ENCODE measurements around the gene POLDIP3. TPM values are rescaled to one million over a fixed set of nuclear protein-coding genes. Genes with fewer than 3 reads are reported as not detected.

The POLDIP3 gene
- total RNA-seq, 1 experiment from 2014 or later: 34.6 TPM

DNA sequence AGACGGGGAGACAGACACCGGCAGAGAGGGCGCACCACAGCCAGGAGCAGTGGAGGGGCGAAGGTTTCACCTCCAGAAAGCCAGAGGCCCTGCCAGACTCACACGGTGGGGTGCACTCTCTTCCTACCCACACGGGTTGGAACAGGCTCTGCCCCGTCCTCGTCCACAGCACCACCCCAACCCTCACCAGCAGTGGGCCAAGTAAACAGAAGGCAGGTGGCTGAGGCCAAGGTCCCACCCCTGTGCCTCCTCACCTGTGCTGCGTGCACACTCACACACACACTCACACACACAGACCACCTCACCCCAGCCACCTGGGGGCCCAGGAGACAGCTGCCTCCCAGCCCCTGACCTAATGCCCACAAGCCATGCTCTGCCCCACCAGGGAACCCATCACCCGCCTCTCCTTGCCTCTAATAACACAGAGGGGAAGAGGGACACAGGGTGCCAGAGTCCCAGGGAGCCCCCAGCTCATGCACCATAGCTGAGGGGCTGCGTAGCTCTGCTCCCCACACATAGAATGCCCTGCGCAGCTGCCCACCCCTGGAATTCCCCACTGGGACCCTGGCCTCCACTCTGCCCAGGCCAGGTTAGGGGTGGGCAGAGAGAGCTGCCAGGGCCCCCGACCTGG lies 31.4 kb upstream of the POLDIP3 start:
- 0 out of 2 replicates have a peak, but pooled peaks cover 4% of the 10 kb centered on the region for H3K9me3 ChIP-seq (replicated peaks)
- no peak for DNase-seq (ENCODE audit: low read depth in 1 of 2, low spot score in 2 of 2)
- H3K4me3 ChIP-seq: no peak overlapping the region
- H3K36me3 ChIP-seq: peaks cover 40% of the 10 kb centered on the region
- H3K4me1 ChIP-seq (replicated peaks): peaks cover 58% of the 10 kb centered on the region
- no peaks in the 10 kb centered on the region for H3K27me3 ChIP-seq (replicated peaks)
- no peak overlapping the region for H3K27ac ChIP-seq

DNA sequence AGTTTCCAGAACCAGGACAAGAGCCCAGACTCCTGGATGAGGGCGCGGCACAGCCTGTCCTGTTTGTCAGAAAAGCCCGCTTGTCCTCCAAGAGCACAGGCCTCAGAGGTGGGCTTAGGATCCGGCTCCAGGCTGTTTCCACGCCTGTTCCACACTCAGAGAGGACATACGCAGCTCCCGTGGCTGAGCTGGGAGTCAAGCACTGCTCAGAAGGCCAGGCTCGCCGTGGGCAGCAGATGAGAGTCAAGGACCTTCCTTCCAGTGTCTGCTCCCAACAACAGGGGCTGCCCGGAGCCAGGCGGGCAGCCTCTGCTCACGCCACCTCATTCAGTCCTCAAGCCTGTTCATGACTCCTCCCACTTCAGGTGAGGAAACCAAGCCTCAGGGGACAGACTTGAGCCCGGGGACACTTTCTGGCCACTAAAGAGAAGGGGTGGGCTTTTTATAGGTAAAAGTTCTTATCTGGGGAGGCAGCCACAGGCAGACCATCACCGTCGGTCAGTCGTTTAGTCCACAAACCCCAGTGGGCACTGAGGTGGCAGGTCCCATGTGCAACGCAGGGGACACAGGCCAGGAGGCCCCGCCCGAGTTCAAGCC lies 30.8 kb upstream of the POLDIP3 start:
- Histone ChIP-seq H3K4me1 (replicated peaks) (peaks cover 55% of the 10 kb centered on the region), H3K36me3 (peaks cover 42% of the 10 kb centered on the region), H3K27me3 (replicated peaks) (no peaks in the 10 kb centered on the region), H3K9me3 (replicated peaks) (0 out of 2 replicates have a peak, but pooled peaks cover 4% of the 10 kb centered on the region), H3K27ac (peak overlapping the region; percentile 31; the same call in 1 of the 2 replicates), H3K4me3 (no peak overlapping the region)
- DNase-seq (ENCODE audit: low read depth in 1 of 2, low spot score in 2 of 2): no peak

DNA sequence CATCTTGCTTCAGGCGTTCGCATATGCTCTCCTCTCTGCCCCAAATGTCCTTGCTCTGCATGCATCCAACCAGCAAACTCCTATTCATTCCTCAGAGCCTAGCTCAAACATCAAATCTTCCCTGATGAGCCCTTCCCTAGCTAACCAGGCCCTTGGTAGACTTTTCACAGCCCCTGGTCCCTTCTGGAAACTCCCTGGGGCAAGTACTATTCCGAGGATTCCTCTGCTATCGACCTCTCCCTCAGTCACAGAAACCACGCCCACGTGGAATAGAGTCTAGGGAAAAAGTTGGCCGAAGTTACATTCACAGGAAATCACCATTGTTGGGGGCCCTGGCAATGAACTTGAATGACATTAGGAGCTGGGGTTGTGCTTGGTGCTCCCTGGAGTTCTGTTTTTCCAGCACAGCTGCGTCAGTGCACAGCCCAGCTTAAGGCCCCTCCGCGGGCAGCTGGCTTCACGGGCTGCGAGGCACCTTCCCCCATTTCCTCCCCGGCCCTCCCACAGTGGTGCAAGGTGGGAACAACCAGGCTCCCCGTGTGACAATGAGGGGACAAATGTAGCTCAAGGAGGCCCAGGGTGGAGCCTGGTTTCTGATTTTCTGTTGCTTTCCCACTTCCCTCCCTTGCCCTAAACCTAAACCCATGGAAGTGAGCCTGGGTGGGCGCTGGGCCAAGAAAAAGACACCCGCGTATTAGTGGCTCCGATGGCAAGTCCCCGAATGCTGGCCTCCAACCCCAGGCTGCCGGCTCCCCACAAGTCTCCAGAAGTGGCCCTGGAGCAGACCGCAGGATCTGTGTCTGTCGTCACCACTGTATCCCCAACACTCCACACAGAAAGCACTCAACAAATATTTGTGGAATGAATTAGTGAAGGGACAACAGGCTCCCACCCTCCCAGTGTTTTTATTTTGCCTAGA lies 30.0 kb upstream of the POLDIP3 start:
- H3K27me3 ChIP-seq (replicated peaks): no peaks in the 10 kb centered on the region
- peak overlapping the region; percentile 31; the same call in 1 of the 2 replicates for H3K27ac ChIP-seq
- DNase-seq (ENCODE audit: low read depth in 1 of 2, low spot score in 2 of 2): peak; percentile 29 to 51
- H3K36me3 ChIP-seq: peaks cover 43% of the 10 kb centered on the region
- H3K4me3 ChIP-seq: no peak overlapping the region
- 0 out of 2 replicates have a peak, but pooled peaks cover 4% of the 10 kb centered on the region for H3K9me3 ChIP-seq (replicated peaks)
- peaks cover 57% of the 10 kb centered on the region for H3K4me1 ChIP-seq (replicated peaks)

DNA sequence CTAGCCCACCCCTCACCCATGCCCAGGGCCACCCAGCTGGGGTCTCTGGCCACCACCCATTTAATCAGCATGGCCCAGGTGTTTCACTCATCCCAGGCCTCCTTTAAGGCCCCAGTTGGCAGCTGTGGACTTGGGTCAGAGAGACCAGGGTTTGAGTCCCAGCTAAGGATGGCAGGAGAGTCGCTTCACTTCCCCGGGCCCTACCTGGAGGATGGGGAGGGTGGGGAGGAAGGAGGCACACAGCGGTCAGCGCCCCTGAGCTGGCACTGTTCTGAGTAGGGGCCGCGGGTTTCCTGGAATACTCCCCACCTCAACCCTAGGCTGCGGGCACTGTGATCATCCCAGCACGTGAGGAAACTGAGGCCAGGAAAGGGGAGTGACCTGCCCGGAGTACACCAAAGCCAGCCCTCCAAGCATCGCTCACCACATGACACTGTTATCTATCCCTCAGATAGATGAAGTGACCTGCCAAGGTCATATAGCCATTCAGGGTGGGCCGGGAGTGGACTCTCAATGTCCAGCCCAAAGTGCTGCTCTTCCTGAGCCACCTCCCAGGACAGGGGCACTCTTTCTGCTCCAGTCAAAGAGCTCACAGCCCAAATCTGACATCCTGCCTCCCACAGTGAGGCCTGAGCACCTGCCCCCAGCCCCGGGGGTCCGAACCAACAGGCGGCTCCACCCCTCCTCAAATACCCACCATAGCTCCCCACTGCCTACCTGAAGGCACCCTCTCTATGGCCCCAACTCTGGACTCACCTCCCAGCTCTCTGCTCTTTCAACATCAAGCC lies 29.1 kb upstream of the POLDIP3 start:
- Histone ChIP-seq H3K4me1 (replicated peaks) (peaks cover 56% of the 10 kb centered on the region), H3K4me3 (no peak overlapping the region), H3K9me3 (replicated peaks) (0 out of 2 replicates have a peak, but pooled peaks cover 3% of the 10 kb centered on the region), H3K27me3 (replicated peaks) (no peaks in the 10 kb centered on the region), H3K27ac (no peak overlapping the region), H3K36me3 (peaks cover 41% of the 10 kb centered on the region)
- DNase-seq (ENCODE audit: low read depth in 1 of 2, low spot score in 2 of 2): no peak

DNA sequence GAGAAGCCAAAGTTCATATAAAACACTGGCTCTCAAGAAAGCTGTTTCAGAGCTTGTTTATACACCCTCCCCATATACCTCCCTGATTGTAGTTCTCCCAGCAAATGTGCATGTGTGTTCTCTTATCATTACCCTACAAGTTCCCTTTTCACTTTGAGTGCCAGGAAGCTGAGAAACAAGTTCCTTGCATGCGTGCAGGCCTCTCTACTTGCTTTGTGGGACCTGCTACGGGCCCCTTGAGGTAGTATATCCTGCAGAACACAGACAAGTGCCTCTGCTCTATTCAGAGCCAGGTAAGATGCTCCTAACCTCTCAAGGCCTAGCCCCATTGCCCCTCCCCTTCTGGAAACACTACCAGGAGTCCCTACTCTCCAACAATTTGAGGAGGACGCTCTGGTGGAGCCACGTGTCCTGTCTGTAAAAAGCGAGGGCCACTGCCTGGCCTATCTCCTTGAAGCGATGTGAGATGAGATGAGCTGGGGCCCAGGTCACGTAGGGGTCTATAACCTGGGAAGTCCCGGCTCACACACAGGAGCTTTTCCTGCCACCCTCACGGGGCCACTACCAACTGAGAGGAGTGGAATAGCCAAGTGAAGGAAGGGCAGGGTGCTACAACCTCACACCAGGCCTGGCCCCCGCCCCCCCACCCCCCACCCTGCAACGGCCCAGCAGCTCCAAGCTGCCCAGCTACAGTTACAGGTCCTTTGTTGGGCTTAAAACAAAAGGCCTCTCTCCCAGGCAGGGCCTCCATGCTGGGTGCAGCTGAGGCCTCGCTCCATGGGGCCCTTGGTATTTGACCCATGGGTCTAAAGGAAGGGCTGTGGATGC lies 28.3 kb upstream of the POLDIP3 start:
- H3K27me3 ChIP-seq (replicated peaks): no peaks in the 10 kb centered on the region
- DNase-seq (ENCODE audit: low read depth in 1 of 2, low spot score in 2 of 2): no peak
- no peak overlapping the region for H3K4me3 ChIP-seq
- H3K9me3 ChIP-seq (replicated peaks): no peaks in the 10 kb centered on the region
- peaks cover 33% of the 10 kb centered on the region for H3K36me3 ChIP-seq
- peaks cover 48% of the 10 kb centered on the region for H3K4me1 ChIP-seq (replicated peaks)
- H3K27ac ChIP-seq: no peak overlapping the region

DNA sequence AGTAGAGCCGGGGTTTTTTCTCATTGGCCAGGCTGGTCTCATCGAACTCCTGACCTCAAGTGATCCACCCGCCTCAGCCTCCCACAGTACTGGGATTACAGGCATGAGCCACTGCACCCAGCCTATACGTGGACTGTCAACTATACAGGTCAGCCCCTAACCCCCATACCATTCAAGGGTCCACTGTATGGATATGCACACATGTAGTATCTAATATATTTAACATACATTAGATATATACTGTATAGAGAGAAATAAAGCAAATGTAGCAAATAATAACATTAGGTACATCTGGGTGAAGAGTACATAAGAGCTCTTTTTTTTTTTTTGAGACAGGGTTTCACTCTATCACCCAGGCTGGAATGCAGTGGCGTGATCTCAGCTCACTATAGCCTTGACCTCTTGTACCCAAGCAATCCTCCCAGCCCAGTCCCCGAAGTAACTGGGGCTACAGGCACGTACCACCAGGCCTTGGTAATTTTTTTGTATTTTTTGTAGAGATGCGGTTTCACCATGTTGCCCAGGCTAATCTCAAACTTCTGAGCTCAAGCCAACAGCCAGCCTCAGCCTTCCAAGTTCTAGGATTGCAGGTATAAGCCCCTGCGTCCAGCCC lies 27.2 kb upstream of the POLDIP3 start:
- no peak overlapping the region for H3K27ac ChIP-seq
- no peak for DNase-seq (ENCODE audit: low read depth in 1 of 2, low spot score in 2 of 2)

DNA sequence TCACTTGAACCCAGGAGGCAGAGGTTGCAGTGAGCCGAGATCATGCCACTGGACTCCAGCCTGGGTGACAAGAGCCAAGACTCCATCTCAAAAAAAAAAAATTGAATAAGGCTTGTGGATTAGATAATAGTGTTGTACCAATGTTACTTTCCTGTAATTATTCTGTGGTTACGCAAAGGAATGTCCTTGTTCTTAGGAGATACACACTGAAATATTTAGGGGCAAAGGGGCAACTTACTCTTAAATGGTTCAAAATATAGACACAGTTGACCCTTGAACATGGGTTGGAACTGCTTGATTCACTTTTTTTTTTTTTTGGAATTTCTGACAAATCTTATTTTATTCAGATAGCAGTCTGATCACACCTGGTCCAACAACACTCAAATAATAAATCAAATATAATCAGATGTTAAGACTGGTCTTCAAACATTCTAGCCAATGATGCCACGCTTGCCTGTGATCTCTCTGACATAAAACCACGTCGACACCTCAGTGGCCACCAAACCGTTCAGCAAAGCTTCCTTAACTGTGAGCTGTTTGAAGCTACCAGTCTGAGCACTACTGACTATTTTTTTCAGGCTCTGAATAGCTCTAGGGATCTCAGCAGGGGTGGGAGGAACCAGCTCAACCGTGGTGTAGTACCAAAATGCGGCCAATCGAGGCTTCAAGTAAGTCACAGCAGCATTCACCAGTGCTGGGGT lies 25.0 kb upstream of the POLDIP3 start:
- DNase-seq (ENCODE audit: low read depth in 1 of 2, low spot score in 2 of 2): no peak
- Histone ChIP-seq H3K27ac (no peak overlapping the region), H3K27me3 (replicated peaks) (no peaks in the 10 kb centered on the region), H3K4me3 (no peak overlapping the region), H3K36me3 (peaks cover 34% of the 10 kb centered on the region), H3K9me3 (replicated peaks) (no peaks in the 10 kb centered on the region), H3K4me1 (replicated peaks) (peaks cover 40% of the 10 kb centered on the region)

More for the DNA sequence above, 27.2 kb upstream of the POLDIP3 start:
- no peak overlapping the region for H3K4me3 ChIP-seq
- H3K27me3 ChIP-seq (replicated peaks): no peaks in the 10 kb centered on the region
- H3K36me3 ChIP-seq: peaks cover 34% of the 10 kb centered on the region
- peaks cover 41% of the 10 kb centered on the region for H3K4me1 ChIP-seq (replicated peaks)
- no peaks in the 10 kb centered on the region for H3K9me3 ChIP-seq (replicated peaks)

DNA sequence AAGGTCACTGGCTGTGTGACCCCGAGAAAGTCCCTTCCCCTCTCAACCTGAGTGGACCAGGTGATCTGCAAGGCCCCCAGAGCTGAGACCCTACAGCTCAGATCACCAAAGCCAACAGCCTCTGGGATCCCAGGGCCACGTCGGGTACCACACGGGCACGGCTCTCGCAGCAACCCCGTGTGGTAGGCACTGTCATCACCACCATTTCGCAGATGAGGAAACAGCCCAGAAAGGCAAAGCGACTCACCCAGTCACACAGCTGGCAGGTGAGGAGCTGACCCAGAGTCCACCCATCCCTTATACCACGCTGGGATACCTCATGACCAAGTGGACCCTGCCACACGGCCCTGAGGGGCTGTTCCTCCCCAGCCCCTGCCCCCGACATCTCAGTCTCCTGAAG lies 22.9 kb upstream of the POLDIP3 start:
- Histone ChIP-seq H3K27ac (no peak overlapping the region), H3K36me3 (peaks cover 42% of the 10 kb centered on the region), H3K4me3 (no peak overlapping the region), H3K9me3 (replicated peaks) (no peaks in the 10 kb centered on the region), H3K27me3 (replicated peaks) (no peaks in the 10 kb centered on the region), H3K4me1 (replicated peaks) (peaks cover 28% of the 10 kb centered on the region)
- DNase-seq (ENCODE audit: low read depth in 1 of 2, low spot score in 2 of 2): no peak

DNA sequence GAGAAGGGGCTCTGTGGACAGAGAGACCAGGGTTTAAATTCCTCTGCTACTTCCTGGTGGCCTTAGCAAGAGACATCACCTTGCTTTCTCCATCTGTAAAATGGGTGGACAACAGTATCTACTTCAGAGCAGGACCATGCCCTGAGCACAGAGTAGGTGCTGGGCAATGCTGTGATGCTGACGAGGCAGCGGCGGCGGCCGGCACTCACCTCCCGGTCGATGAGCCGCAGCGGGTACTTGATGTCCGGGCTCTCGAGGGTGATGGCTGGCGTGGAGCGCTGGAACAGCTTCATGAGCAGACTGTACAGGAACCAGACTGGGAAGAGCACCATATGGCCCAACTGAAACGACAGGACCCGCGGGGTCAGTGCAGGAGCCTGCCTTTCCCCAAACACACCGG lies 21.8 kb upstream of the POLDIP3 start:
- H3K27ac ChIP-seq: peak overlapping the region; percentile 35; the same call in 1 of the 2 replicates

DNA sequence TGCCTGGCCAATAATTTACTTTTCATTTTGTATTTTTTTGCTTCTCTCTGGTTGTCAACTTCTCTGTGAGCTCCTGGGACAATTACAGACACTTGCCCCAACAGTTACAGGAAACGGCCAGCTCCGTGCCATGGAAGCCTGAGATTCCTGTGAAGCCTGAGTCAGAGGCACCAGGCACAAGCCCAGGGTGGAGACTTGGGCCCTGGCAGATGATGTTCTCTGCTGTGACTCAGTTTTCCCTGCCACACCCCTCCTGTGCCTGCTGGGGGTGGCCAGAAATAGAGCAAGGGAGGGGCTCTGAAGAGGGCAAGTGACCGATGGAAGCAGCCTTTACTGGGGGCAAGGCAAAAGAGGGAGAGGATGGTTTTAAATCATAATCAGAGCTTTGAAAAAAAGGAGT lies 20.8 kb upstream of the POLDIP3 start:
- H3K4me1 ChIP-seq (replicated peaks): peaks cover 46% of the 10 kb centered on the region
- H3K9me3 ChIP-seq (replicated peaks): no peaks in the 10 kb centered on the region
- no peaks in the 10 kb centered on the region for H3K27me3 ChIP-seq (replicated peaks)
- no peak overlapping the region for H3K4me3 ChIP-seq
- H3K27ac ChIP-seq: peak overlapping the region; percentile 82
- peak; percentile 88 to 95 for DNase-seq (ENCODE audit: low read depth in 1 of 2, low spot score in 2 of 2)
- peaks cover 61% of the 10 kb centered on the region for H3K36me3 ChIP-seq

More for the DNA sequence above, 21.8 kb upstream of the POLDIP3 start:
- no peaks in the 10 kb centered on the region for H3K9me3 ChIP-seq (replicated peaks)
- DNase-seq (ENCODE audit: low read depth in 1 of 2, low spot score in 2 of 2): no peak
- H3K27me3 ChIP-seq (replicated peaks): no peaks in the 10 kb centered on the region
- H3K4me3 ChIP-seq: no peak overlapping the region
- H3K4me1 ChIP-seq (replicated peaks): peaks cover 36% of the 10 kb centered on the region
- H3K36me3 ChIP-seq: peaks cover 52% of the 10 kb centered on the region

DNA sequence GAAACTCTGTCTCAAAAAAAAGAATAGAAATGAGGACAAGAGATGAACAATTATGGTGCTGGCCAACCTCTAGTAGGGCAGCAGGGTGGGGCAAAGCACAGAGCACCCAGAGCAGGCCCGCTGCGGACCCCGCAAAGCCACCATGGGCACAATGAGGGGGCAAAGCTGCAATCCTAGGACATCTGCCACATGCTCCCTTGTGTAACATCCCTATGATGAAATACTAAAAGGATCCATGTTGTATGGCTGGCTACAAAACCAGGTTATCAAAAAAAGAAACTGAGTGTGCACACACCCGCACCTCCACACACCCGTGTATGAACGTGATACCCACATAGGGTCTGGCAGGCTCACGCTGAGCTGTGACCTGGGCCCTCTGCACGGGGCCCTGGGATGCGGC lies 18.3 kb upstream of the POLDIP3 start:
- Histone ChIP-seq H3K4me1 (replicated peaks) (peaks cover 38% of the 10 kb centered on the region), H3K9me3 (replicated peaks) (no peaks in the 10 kb centered on the region), H3K27me3 (replicated peaks) (no peaks in the 10 kb centered on the region), H3K36me3 (peaks cover 83% of the 10 kb centered on the region), H3K27ac (no peak overlapping the region), H3K4me3 (no peak overlapping the region)
- DNase-seq (ENCODE audit: low read depth in 1 of 2, low spot score in 2 of 2): no peak

DNA sequence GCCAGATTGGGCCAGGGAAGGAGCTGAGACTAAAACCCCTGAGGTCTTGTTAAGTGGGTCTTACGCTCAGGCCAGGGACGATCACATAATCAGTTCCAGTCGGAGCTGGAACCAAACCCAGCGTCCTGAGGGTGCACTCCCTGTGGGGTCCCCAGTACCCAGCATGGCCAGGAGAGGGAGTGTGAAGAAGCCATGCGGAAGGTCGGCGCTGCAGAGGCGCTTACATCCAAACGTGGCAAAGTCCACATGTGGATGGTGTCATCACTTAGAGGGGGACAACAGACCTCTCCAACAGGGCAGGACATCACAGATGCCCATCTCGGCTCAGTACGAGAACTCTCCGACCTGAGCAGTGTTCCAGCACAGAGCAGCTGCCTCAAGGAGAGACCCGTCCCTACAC lies 17.4 kb upstream of the POLDIP3 start:
- H3K9me3 ChIP-seq (replicated peaks): no peaks in the 10 kb centered on the region
- no peak overlapping the region for H3K4me3 ChIP-seq
- H3K36me3 ChIP-seq: peaks cover 88% of the 10 kb centered on the region
- DNase-seq (ENCODE audit: low read depth in 1 of 2, low spot score in 2 of 2): peak in 1 of 2 experiments; percentile 51
- H3K27me3 ChIP-seq (replicated peaks): no peaks in the 10 kb centered on the region
- no peak overlapping the region for H3K27ac ChIP-seq
- H3K4me1 ChIP-seq (replicated peaks): peaks cover 38% of the 10 kb centered on the region

All from SJSA1 (cell line).